B cell (primary cell): ENCODE results near the gene CLCA4. TPM values are rescaled to one million over a fixed set of nuclear protein-coding genes. Genes with fewer than 3 reads are reported as not detected.

Experiments used
- ATAC-seq: fragments of 200-7000 bp; cut with Tn5 transposase; one replicate; pipeline ENCODE4 v1.10.0; 2021; ENCODE audit warnings: low read depth, mild to moderate bottlenecking, moderate number of reproducible peaks, moderate library complexity
- CTCF ChIA-PET: fragments of 350-600 bp; sonication (Branson Sonifier 250); formaldehyde crosslinking; loops from one replicate; lab custom pipeline; 2021; ENCODE audit warnings: antibody characterized with exemption, inconsistent platforms; lab: Charles Lee
- POLR2A ChIA-PET: fragments of 350-600 bp; sonication (Branson Sonifier 250); formaldehyde crosslinking; loops from one replicate; lab custom pipeline; 2021; ENCODE audit warnings: antibody characterized with exemption; lab: Charles Lee
- DNase-seq: peaks from one replicate; pipeline ENCODE4 v3.0.0; 2013
- H2AFZ ChIP-seq: 2 replicates; pipeline ENCODE4 v1.6.1; 2012; ENCODE audit warnings: mild to moderate bottlenecking, low read depth, low read length; ENCODE audit not compliant: insufficient read depth, poor library complexity, severe bottlenecking
- H3K27ac ChIP-seq, 2 donors: 1 replicate in 1 of 2; 2 replicates in 1 of 2; pipeline ENCODE4 v1.5.1; 2012 to 2013; ENCODE audit warnings: low read length in 2 of 2, mild to moderate bottlenecking in 2 of 2, moderate library complexity in 1 of 2
- H3K27me3 ChIP-seq, 4 experiments: fragments of 200-600 bp in 1 of 4; sonication (generic) in 1 of 4; replicated peaks in 1 of 4; 1 replicate in 2 of 4; 2 replicates in 2 of 4; pipeline versions ENCODE4 v1.6.1 to v1.7.0; 2013 to 2016; ENCODE audit warnings: low read length in 3 of 4, mild to moderate bottlenecking in 2 of 4, mixed read lengths in 1 of 4, moderate library complexity in 1 of 4; ENCODE audit not compliant: insufficient read depth in 4 of 4, control insufficient read depth in 3 of 4; ENCODE audit errors: control extremely low read depth in 1 of 4
- H3K36me3 ChIP-seq, 2 experiments: replicated peaks in 1 of 2; 1 replicate in 1 of 2; 2 replicates in 1 of 2; pipeline versions ENCODE4 v1.6.1 to v1.7.1; 2013; ENCODE audit warnings: low read length in 1 of 2; ENCODE audit not compliant: insufficient read depth in 2 of 2, control insufficient read depth in 1 of 2; ENCODE audit errors: control extremely low read depth in 1 of 2, extremely low read depth in 1 of 2
- H3K4me1 ChIP-seq, 2 donors: fragments of 200-600 bp in 1 of 2; sonication (generic) in 1 of 2; 1 replicate in 1 of 2; 2 replicates in 1 of 2; pipeline versions ENCODE4 v1.5.1 to v1.6.1; 2013 to 2017; ENCODE audit warnings: low read length in 2 of 2; ENCODE audit not compliant: control insufficient read depth in 2 of 2, insufficient read depth in 2 of 2
- H3K4me2 ChIP-seq: replicated peaks from 2 replicates; pipeline ENCODE3; 2012; ENCODE audit warnings: mild to moderate bottlenecking, low read depth, low read length; ENCODE audit not compliant: poor library complexity, severe bottlenecking
- H3K4me3 ChIP-seq, 5 experiments: fragments of 200-600 bp in 1 of 5; sonication (generic) in 1 of 5; 1 replicate in 3 of 5; 2 replicates in 2 of 5; pipeline versions ENCODE4 v1.5.1 to v1.7.0; 2011 to 2016; ENCODE audit warnings: low read length in 4 of 5, mild to moderate bottlenecking in 4 of 5, low read depth in 2 of 5, control low read depth in 1 of 5, moderate library complexity in 1 of 5; ENCODE audit not compliant: insufficient read depth in 1 of 5; ENCODE audit errors: control extremely low read depth in 1 of 5, extremely low read depth in 1 of 5
- H3K79me2 ChIP-seq: fragments of 200-600 bp; sonication (generic); one replicate; pipeline ENCODE4 v1.6.0; 2016; ENCODE audit warnings: low read length; ENCODE audit not compliant: control insufficient read depth, insufficient read depth
- H3K9ac ChIP-seq: fragments of 200-600 bp; sonication (generic); 2 replicates; pipeline ENCODE4 v1.6.1; 2017; ENCODE audit warnings: mild to moderate bottlenecking, low read length, moderate library complexity
- H3K9me3 ChIP-seq, 3 donors: one replicate each; pipeline versions ENCODE4 v1.6.1 to v1.7.1; 2013; ENCODE audit warnings: low read length in 2 of 3; ENCODE audit not compliant: control insufficient read depth in 2 of 3, insufficient read depth in 1 of 3; ENCODE audit errors: control extremely low read depth in 1 of 3
- H4K20me1 ChIP-seq: 2 replicates; pipeline ENCODE4 v1.6.0; 2012; ENCODE audit warnings: mild to moderate bottlenecking, low read length; ENCODE audit not compliant: insufficient read depth, control insufficient read depth, poor library complexity, severe bottlenecking
- H3K27ac Mint-ChIP-seq: one replicate; pipeline ENCODE4 v1.8.0; 2021; ENCODE audit warnings: mixed read lengths
- H3K27me3 Mint-ChIP-seq: one replicate; pipeline ENCODE4 v1.8.0; 2021; ENCODE audit warnings: mixed read lengths
- H3K4me1 Mint-ChIP-seq: one replicate; pipeline ENCODE4 v1.8.0; 2021; ENCODE audit warnings: mixed read lengths
- H3K4me3 Mint-ChIP-seq: one replicate; pipeline ENCODE4 v1.8.0; 2021; ENCODE audit warnings: mixed read lengths
- H3K9me3 Mint-ChIP-seq: one replicate; pipeline ENCODE4 v1.8.0; 2022; ENCODE audit warnings: mixed read lengths; ENCODE audit not compliant: insufficient read depth
- CTCF ChIP-seq: fragments of 200-600 bp; IDR thresholded peaks from one replicate; pipeline ENCODE4 v1.8.0; 2022; ENCODE audit warnings: antibody characterized with exemption, mild to moderate bottlenecking
- EZH2 ChIP-seq: IDR thresholded peaks from 2 replicates; pipeline ENCODE4 v1.6.1; 2012; ENCODE audit warnings: borderline replicate concordance, low read depth, mild to moderate bottlenecking, moderate library complexity, low read length; ENCODE audit not compliant: insufficient read depth, poor library complexity, severe bottlenecking
- WGBS: methylation state at CpG from one replicate; pipeline ENCODE4 v1.1.5; 2013; ENCODE audit warnings: missing lambda C conversion rate; ENCODE audit not compliant: insufficient coverage; 5-methylcytosine and 5-hydroxymethylcytosine counted together
- intact Hi-C: fragments of 100-400 bp; cut with micrococcal nuclease; formaldehyde crosslinking; loops from one replicate; pipeline ENCODE4 v1.10.0; 2022
- polyA plus RNA-seq: library from polyadenylated mRNA; depleted of rRNA; stranded (reverse); fragments of >200 nt; gene quantifications from 2 replicates; pipeline ENCODE4 v1.2.3, GENCODE V29; 2012
- total RNA-seq, 2 donors: library from RNA; stranded (reverse); fragments of 120-200 nt in 1 of 2; gene quantifications; 1 replicate in 1 of 2; 2 replicates in 1 of 2; pipeline versions ENCODE4 v1.2.3 to v1.2.4, GENCODE V29; 2013 to 2022

The CLCA4 gene
- total and polyA plus RNA-seq, 2 donors (not counting 1 experiment from before 2014, with no cell fraction given) = not detected

- WGBS = no CpG with 5 or more reads among the region's 2 CpGs
- CTCF ChIA-PET = no interaction called here
- intact Hi-C loops = no loop called here
These were observed 25.4 kb upstream of the CLCA4 start for GRCh38 chr1:86521522-86521891.

GRCh38 chr1:86522240-86522639 lies 24.6 kb upstream of the CLCA4 start:
- H3K4me3 Mint-ChIP-seq = no peak overlapping the region
- no peak overlapping the region for H3K27ac Mint-ChIP-seq
- ATAC-seq (no peak), DNase-seq (no peak)
- Histone ChIP-seq H3K9ac (no peak overlapping the region), H3K4me1 (no peaks in the 10 kb centered on the region), H3K79me2 (no peaks in the 10 kb centered on the region), H3K27me3 (peaks cover 0 to 5% (median 0%) of the 10 kb centered on the region in 4 experiments), H3K36me3 (no peaks in the 10 kb centered on the region), H3K9me3 (peaks cover 0 to 11% (median 0%) of the 10 kb centered on the region in 3 donors), H2AFZ (no peak overlapping the region), H3K4me3 (no peak overlapping the region), H3K4me2 (no peak overlapping the region), H3K27ac (no peak overlapping the region), H4K20me1 (no peaks in the 10 kb centered on the region)
- no peaks in the 10 kb centered on the region for H3K9me3 Mint-ChIP-seq
- 97% methylated on average over 2 of the region's 3 CpGs for WGBS
- ChIA-PET POLR2A (no interaction called here), CTCF (no interaction called here)
- H3K4me1 Mint-ChIP-seq = no peaks in the 10 kb centered on the region
- intact Hi-C loops = no loop called here
- TF ChIP-seq EZH2 (no peak), CTCF (no peak)
- H3K27me3 Mint-ChIP-seq = no peaks in the 10 kb centered on the region

More at GRCh38 chr1:86521522-86521891, 25.4 kb upstream of the CLCA4 start:
- H3K27ac Mint-ChIP-seq = no peak overlapping the region
- Histone ChIP-seq H3K9ac (no peak overlapping the region), H3K4me3 (no peak overlapping the region), H3K9me3 (peaks cover 0 to 11% (median 0%) of the 10 kb centered on the region in 3 donors), H3K4me1 (no peaks in the 10 kb centered on the region), H3K79me2 (no peaks in the 10 kb centered on the region), H3K27ac (no peak overlapping the region), H3K27me3 (peaks cover 0 to 5% (median 0%) of the 10 kb centered on the region in 4 experiments), H2AFZ (no peak overlapping the region), H3K36me3 (no peaks in the 10 kb centered on the region), H4K20me1 (no peaks in the 10 kb centered on the region), H3K4me2 (no peak overlapping the region)
- no peak for ATAC-seq
- H3K9me3 Mint-ChIP-seq = no peaks in the 10 kb centered on the region
- POLR2A ChIA-PET = no interaction called here
- DNase-seq = no peak
- no peak overlapping the region for H3K4me3 Mint-ChIP-seq
- H3K27me3 Mint-ChIP-seq = no peaks in the 10 kb centered on the region
- H3K4me1 Mint-ChIP-seq = no peaks in the 10 kb centered on the region
- TF ChIP-seq CTCF (no peak), EZH2 (no peak)
